HG03558 (cell line): ENCODE data around the gene MBNL2.

ENCODE experiments used
- ATAC-seq: cut with Tn5 transposase; IDR thresholded peaks from one replicate; pipeline ENCODE4 v1.9.1; 2021; ENCODE audit warnings: moderate number of reproducible peaks; ENCODE audit not compliant: unreplicated experiment; ENCODE audit errors: extremely low read depth

MBNL2 gene

DNA sequence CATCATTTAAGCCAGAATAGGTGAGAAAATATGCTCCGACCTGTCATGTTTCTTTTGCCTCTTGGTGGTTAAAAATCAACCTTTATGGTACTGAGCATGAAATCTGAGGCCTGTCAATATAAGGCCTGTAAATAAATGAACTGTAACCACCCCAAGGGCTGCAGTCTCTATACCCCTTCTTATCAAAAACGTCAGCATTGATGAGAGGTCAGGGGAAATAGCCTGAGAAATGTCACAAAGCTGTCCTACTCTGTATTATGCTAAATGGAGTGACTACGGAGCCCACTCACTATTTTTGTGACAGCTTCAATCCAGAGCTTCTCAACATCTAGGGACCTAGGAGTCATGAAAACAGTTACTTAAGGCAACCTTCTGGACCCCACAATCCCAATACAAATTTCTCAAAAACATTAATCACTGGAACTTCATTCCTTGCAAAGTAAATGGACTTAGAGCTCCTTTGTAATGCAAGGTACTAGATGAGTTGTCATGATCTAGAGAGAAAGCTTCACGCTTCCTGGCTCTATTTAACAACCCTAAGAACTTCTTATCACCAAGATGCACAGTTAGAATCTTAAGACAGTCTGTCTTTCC is 209.1 kb downstream of the MBNL2 start:
- no peak for ATAC-seq

DNA sequence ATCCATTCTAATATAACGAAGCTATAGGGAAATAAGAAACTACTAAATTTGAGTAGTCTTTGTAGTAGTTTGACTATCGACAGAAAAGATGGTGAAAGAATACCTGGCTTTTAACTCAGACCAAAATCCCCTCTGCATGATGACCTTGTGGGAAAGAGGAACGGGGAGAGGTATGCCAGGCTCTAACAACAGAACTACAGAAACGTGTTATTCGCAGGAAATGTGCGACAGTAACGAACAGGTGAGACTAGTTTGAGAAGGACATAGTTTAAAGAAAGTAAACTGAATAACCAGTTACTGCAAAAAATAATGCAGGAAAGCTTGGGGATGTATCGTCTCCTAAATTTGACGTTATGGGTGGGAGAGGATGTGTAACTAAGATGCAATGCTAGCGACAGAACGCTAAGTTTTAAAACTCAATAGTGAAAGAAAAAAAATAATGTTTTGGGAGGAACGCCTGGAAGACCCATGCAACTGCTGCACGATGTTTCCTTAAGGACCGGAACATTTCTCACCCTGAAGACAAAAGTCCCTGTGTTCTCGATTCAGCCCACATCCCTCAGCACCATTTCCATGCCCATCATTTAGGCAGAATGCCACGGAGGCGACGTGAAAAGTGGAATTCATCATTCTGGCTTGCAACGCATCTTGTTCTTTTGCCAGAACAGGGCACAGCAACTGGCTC is 210.2 kb downstream of the MBNL2 start:
- no peak for ATAC-seq

DNA sequence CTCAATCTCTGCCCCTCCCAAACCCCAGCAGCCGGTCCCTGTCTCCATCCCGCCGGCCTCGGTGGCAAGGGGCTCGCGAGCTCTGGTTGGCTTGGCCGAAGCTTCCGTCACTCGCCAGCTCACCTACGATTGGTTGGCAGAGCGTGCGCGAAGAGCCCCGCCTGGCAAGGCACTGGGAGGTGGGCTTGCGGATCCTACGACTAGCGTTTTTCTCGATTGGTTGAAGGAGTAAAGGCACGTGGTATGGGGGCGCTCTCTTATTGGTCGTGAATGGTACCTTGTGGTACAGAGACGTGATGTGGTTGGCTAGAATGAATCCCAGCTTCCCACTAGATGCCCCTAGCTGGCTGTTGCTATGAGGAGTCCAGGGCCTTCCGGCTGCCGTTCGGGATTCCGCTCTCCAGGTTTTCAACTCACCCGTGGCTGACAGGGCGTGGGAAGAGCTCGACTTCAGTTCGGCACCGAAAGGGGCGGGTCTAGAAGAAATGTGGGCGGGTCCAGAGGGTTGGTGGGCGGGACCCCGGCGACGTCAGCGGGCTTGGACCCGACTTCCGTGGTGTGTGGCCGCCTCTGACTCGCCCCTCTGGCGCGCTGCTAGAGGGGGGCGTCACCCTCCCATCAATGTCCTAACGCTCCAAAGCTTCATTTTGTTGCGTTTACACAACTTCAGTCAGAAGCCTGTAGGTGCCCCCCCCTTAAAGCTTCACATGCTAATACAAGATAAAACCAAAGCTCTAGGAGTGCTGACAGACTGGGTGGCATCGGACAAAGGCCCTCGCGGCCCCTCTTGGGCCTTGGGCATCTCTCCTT is 211.0 kb downstream of the MBNL2 start:
- peak; percentile 69 for ATAC-seq

DNA sequence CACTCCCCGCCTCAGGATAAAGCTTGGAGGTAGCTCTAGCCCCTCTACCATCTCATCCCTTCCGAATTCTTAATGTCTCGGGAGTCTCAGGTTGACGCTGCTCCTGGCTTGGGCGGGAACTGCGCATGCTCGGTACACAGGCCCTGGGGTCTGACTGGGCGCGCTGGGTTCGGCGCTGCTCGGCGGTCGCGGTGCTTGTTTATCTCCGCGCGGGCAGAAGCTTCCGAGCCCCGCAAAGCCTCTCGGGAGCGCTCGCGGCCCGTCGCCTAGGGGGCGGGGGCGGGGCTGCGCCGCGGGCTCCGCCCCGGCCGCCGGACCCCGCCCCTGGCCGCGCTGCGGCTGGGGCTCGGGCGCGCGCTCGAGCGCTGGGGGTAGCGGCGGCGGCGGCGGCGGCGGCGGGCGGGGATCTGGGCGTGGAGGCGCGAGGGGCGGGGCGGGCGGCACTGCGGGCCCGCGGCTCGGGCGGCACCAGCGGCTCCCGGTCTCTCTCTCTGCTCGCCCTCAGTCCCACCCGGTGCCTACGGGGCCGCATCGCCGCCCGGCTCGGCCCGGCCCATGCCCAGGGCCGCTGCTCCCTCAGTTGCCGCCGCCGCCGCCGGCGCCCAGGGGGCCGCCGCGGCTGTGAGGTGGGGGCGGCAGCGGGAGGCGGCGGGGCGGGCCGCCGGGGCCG is 211.7 kb downstream of the MBNL2 start, which contains the start of gene RAP2A:
Gene RAP2A (plus strand): TSS at position 443 of the 670 bp plus-strand sequence. CDS start 302 bp downstream, outside the sequence.
- peak; percentile 21 for ATAC-seq

DNA sequence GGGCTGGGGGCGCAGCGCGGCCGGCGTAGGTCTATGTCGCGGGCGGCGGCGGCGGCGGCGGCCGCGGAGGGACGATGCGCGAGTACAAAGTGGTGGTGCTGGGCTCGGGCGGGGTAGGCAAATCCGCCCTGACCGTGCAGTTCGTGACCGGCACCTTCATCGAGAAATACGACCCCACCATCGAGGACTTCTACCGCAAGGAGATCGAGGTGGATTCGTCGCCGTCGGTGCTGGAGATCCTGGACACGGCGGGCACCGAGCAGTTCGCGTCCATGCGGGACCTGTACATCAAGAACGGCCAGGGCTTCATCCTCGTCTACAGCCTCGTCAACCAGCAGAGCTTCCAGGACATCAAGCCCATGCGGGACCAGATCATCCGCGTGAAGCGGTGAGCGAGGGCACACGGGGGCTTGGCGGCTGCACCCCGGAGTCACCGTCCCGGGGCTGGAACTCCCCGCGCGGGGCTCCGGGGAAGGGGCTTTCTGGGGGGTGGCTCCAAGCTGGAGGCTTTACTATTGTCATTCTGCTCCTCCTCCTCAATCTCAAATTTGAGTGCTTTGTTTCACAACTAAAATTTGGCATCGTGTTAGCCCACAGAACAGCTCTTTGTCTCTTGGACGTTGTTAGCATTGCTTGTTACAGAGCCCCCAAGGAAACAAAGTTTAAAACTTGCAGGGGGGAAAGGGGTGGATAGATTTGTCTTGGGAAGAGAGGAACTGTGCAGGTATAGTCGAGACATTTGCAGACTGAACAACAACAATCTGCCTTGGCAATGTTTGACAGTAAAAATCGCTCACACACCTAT is 212.5 kb downstream of the MBNL2 start:
- peak; percentile 0 for ATAC-seq

DNA sequence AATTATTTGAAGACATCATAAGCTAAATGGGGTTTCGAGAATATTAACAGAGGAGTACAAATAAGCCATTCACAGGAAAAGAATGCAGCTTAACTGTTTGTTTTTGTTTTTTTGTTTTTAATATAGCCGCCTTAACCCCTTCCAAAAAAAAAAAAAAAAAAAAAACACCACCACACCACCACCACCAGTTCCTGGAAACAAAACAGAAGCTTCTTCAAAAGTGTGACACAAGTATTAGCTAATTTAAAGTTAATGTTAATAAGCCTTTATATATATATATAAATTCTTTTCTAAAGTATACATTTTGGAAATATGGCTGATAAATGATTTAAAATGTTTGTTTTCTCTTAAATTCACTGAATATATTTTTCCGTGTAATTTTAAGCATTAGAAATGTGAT is 213.2 kb downstream of the MBNL2 start:
- no peak for ATAC-seq

DNA sequence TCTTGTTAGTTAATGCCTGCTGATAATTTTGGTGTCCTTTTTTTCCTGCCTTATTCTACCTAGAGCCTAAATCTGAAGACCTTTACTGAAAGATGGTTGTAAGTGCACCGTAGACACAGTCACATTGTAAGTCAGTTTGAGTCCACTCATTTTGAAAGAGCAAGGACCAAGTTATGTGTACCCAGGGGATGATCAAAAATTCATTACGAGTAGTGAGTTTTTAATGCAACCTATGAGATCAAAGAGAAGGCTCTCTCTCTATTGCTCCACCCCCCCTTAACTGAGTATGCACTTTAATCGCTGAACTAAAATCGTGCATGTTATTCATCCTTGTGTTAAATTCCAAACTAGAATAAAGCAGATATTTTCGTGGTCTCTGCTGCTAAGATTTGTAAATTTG is 213.7 kb downstream of the MBNL2 start:
- no peak for ATAC-seq

DNA sequence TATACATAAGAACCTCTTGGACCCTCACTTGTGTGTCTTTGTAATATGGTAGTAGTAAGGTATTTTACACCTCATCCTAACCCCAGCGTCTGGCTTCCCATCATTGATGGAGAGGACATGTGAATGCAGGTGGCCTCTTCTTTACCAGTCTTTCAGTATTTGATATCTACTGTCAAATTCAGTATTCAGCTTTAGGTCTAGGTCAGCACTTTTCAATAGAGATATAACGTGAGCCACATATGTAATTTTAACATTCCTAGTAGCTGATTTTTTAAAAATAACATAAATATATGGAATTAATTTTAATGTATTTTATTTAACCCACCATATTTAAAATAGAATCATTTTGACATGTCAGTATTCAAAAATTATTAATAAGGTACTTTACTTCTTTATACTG is 214.7 kb downstream of the MBNL2 start:
- ATAC-seq: no peak

DNA sequence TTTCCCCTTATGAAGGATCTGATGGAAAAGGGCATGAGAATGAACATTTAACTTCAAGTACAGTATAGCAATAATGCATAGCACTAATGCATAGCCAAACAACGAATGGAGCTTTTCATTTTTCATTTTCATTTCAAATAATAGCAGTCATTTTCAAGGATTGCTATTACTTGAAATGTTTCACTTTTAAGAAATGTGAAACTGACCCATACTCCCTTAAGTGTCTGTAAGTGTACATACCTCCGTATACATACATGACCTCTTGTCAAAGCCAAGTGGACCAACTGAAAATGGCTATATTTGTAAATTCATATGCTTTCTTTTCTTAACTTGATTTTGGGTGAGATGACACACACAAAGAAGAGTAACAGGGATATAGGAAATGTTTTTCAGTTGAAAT is 215.6 kb downstream of the MBNL2 start:
- ATAC-seq: no peak

DNA sequence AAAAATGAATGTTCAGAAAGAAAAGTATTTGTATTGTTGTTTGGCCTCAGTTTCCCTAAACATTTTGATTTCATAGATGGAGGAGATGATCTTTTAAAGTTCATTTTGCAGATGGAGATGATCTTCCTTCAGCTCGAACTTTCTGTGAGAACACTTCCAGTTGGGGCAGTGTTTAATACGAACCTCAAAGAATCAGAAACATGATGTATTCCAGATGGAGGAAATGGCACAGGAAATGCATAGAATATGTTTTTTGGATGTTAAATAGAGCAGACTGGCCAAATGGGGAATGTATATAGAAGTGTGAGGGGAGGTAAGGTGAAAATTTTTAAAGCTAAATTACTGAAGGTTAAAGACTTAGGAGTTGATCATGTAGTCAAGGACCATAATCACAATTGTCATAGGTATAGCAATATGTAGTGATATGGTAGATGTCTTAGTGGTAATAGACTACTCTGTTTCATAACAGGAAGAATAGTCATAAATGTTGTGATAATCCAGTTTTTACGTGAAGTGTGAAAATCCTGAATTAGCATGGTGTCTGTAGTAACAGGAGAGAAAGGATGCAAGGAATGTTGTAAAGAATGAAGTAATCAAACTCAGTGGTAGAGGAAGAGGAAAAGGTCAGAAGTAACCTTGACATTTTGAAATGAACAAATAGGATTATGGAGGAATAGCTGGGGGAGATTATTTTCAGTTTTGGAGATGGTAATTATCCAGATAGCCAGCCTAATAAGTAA is 216.9 kb downstream of the MBNL2 start:
- no peak for ATAC-seq

DNA sequence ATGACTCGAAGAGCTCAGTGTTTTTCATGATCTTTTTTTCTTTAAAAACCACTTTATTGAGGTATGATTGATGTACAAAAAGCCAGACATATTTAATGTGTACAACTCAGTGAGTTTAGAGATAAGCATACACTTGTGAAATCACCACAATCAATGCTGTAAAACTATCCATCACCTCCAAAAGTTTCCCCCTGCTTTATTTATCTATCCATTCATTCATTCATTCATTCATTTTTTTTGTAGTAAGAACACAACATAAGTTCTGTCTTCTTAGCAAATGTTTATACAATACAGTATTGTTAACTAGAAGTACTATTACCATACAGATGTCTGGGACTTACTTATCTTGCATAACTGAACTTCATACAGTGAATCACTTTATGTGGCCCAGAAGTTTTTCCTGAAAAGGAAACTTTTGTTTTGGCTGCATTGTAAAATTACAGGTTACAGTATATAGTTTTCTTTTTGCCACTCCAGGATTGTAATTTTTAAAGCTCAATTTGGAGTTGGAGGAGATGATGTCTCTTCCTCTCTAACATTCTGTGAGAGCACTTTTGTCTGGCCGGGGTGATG is 218.6 kb downstream of the MBNL2 start:
- no peak for ATAC-seq

DNA sequence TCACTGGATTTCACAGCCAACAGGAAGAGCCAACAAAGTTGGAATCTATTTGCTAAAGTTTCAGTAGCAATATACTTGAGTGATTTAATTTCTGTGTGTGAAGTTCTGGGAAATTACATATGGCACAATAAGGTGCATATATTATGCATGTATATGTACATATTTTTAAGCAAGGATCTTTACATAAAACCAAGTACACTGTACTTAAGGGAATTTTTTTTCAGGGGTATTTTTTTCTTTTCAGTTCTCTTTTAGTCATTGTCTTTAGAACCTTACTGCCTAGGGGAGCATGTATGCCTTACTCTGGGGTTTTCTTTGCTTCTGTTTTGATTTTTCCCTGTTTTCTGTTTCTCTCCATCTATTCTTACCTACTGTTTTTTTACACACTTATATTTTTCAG is 219.2 kb downstream of the MBNL2 start:
- no peak for ATAC-seq
